PFSK-1 (cell line): ENCODE data around the gene PPP4R4.

Experiments
- FOXP2 ChIP-seq: optimal IDR thresholded peaks from 2 replicates; pipeline ENCODE3; 2011; ENCODE audit warnings: borderline replicate concordance, control low read depth, inconsistent platforms; ENCODE audit not compliant: insufficient read depth; ENCODE audit errors: extremely low read length, extremely low read depth
- POLR2AphosphoS5 ChIP-seq: IDR thresholded peaks from 2 replicates; pipeline ENCODE4 v1.6.1; 2012; ENCODE audit warnings: low read depth, mild to moderate bottlenecking, control low read depth, low read length, moderate library complexity
- SIN3A ChIP-seq: IDR thresholded peaks from 2 replicates; pipeline ENCODE4 v1.6.1; 2012; ENCODE audit warnings: mild to moderate bottlenecking, low read length, moderate library complexity, borderline replicate concordance; ENCODE audit not compliant: insufficient read depth
- TAF1 ChIP-seq: IDR thresholded peaks from 2 replicates; pipeline ENCODE4 v1.6.1; 2012; ENCODE audit warnings: low read length, control low read depth, borderline replicate concordance; ENCODE audit not compliant: insufficient read depth
- TF ChIP-seq, protein P1 (sequence below), 2 experiments: IDR thresholded peaks; 2 replicates each; pipeline versions ENCODE4 v1.6.1 to v1.8.0; 2011 to 2012; ENCODE audit warnings: low read depth in 2 of 2, low read length in 2 of 2, control low read depth in 1 of 2, inconsistent platforms in 1 of 2, mild to moderate bottlenecking in 1 of 2, moderate library complexity in 1 of 2; ENCODE audit not compliant: insufficient read depth in 1 of 2

Gene PPP4R4

DNA sequence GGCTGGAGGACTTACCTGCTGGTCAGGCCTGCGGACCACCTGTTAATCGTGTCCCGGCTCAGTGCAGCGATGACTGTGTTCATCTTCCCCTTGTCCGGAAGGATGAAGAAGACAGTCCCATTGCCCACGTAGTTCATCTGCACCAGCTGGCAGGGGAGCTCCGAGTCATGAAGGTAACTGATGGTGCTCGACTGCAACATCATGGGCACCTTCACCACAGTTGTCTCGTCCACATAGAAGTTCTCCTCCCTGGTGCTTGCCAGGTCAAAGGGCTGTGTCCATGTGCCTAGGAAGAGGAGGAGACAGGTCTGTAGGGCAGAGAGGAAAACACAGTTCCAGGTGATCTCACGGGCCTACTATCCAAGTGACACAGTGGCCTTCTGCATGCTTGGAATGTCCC, 135.6 kb downstream of the PPP4R4 start:
- no peak for TF ChIP-seq POLR2AphosphoS5
- no peak for TF ChIP-seq SIN3A
- no peak for TF ChIP-seq TAF1
- no peak for TF ChIP-seq FOXP2
- TF ChIP-seq, protein P1, sequence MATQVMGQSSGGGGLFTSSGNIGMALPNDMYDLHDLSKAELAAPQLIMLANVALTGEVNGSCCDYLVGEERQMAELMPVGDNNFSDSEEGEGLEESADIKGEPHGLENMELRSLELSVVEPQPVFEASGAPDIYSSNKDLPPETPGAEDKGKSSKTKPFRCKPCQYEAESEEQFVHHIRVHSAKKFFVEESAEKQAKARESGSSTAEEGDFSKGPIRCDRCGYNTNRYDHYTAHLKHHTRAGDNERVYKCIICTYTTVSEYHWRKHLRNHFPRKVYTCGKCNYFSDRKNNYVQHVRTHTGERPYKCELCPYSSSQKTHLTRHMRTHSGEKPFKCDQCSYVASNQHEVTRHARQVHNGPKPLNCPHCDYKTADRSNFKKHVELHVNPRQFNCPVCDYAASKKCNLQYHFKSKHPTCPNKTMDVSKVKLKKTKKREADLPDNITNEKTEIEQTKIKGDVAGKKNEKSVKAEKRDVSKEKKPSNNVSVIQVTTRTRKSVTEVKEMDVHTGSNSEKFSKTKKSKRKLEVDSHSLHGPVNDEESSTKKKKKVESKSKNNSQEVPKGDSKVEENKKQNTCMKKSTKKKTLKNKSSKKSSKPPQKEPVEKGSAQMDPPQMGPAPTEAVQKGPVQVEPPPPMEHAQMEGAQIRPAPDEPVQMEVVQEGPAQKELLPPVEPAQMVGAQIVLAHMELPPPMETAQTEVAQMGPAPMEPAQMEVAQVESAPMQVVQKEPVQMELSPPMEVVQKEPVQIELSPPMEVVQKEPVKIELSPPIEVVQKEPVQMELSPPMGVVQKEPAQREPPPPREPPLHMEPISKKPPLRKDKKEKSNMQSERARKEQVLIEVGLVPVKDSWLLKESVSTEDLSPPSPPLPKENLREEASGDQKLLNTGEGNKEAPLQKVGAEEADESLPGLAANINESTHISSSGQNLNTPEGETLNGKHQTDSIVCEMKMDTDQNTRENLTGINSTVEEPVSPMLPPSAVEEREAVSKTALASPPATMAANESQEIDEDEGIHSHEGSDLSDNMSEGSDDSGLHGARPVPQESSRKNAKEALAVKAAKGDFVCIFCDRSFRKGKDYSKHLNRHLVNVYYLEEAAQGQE (IDR thresholded peaks at IDR 0.05; ENCODE audit: insufficient read depth in 1 of 2, low read depth in 2 of 2, low read length in 2 of 2) = no peak

DNA sequence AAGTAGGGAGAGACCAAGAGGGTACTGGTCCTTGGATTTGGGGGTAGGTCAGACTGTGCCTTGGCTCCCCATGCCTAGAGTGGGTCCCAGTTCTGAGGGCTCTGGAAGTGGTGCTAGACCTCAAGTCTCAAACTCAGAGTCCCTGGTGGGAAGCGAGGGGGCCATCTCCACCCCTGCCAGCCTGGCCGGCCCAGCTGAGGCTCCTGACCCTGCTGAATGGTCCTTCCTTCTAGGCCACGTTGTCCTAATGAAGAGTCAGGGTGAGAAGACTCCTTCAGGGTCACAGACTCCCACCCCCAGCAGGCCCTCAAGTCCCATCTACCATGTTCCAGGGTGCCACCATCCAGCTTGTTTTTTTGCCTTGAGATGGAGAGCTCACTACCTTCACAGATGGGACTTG, 136.1 kb downstream of the PPP4R4 start:
- TF ChIP-seq SIN3A = no peak
- TF ChIP-seq TAF1 = no peak
- TF ChIP-seq FOXP2 = no peak

DNA sequence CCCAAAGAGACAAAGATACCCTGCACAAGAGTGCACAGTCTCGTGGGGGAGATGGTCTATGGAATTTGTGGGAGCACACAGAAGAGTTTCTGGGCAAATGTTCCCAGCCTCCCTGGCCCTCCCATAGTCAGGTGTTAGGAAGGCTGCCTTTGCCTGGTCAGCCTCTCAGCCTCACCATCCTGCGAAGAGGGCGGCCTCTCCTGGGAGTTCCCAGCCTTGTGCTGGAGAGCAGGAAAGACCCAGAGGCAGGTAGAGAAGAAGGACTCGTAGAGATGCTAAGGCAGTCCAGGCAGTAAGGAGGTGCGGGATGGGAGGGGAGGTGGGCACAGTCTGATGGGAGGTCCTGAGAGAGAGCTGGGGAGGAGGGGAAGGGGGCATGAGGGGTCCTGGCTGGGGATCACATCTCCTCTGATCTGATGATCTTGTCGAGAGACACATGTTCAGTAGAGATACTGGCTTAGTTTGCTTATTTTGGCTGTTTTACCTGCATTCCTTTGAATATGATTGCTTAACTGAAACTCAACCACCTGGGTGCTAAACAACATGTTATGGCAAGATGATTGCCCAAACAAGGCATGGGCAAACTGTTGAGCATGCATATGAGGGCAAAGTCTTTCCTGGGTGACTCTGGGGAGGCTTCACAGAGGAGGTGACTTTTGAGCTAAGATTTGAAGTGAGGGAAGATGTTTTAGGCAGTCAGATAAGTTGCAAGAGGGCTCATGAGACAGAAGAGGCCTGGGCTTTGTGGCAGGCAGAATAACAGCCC, 138.5 kb downstream of the PPP4R4 start:
- TF ChIP-seq POLR2AphosphoS5 (no peak), TAF1 (no peak), SIN3A (no peak), FOXP2 (no peak)
- TF ChIP-seq, protein P1 (IDR thresholded peaks at IDR 0.05; ENCODE audit: insufficient read depth in 1 of 2, low read depth in 2 of 2, low read length in 2 of 2) = no peak

DNA sequence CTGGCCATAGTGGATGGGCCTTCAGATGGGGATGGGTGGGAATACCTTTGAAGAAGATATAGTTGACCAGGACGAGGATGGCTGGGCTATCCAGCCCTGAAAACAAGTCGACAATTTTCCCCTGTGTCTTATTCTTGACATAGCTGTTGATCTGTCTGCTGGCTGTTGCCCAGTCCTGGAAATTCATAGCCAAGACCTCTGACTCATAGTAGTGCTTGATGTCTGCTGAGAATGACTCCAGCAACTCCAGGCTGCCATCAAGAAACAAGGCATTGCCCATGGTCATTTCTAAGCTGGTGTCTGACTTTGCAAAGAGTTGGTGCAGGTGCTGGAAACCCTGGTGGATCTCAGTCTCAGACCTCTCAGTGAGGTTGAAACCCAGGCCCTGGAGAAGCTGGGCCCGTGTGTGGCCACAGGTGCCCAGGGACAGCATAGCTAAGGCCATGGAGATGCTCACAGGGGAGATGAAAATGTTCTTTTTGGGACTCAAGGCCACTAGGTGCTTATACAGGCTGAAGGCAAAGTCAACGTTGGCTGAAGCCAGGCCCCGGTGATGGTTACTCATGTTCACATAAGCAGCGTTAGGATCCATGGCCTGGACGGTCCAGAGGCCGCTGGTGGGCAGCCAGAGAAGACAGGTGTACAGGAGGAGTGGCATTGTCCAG, 140.0 kb downstream of the PPP4R4 start:
- TF ChIP-seq, protein P1 (IDR thresholded peaks at IDR 0.05; ENCODE audit: insufficient read depth in 1 of 2, low read depth in 2 of 2, low read length in 2 of 2) = no peak
- TF ChIP-seq FOXP2 = no peak
- TF ChIP-seq SIN3A = no peak
- no peak for TF ChIP-seq POLR2AphosphoS5
- TF ChIP-seq TAF1 = no peak

DNA sequence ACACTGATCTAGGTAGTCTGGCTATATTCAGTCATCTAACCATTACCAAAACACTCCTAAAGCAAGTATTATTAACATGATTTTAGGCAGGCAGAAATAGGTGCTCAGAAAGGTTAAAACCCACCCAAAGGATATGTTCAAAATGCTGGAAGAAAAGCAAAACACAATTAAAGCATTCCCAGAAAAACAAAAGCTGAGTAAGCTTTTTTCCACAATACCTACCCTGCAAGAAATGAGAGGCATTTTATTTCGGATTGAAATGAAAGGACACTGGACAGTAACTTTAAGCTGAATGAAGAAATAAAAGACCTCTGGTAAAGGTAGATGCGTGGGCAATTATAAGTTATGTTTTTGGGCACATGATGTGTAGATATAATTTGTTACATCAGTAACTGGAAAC, 140.8 kb downstream of the PPP4R4 start:
- no peak for TF ChIP-seq SIN3A
- TF ChIP-seq FOXP2 = no peak
- no peak for TF ChIP-seq POLR2AphosphoS5
- no peak for TF ChIP-seq TAF1
- TF ChIP-seq, protein P1 (IDR thresholded peaks at IDR 0.05; ENCODE audit: insufficient read depth in 1 of 2, low read depth in 2 of 2, low read length in 2 of 2) = no peak
